H9 (cell line): ENCODE results near the gene RBM34. TPM values are rescaled to one million over a fixed set of nuclear protein-coding genes. Genes with fewer than 3 reads are reported as not detected.

Experiments
- DNase-seq: peaks from one replicate; pipeline ENCODE4 v3.0.0-alpha.2; 2017
- H2AFZ ChIP-seq: one replicate; pipeline ENCODE4 v1.6.1; 2013; ENCODE audit warnings: mild to moderate bottlenecking, low read length, control low read depth, moderate library complexity
- H2AK5ac ChIP-seq: 2 replicates; pipeline ENCODE4 v1.6.1; 2013; ENCODE audit warnings: low read length, control low read depth, mixed read lengths; ENCODE audit not compliant: insufficient read length
- H2BK120ac ChIP-seq: one replicate; pipeline ENCODE4 v1.6.1; 2013; ENCODE audit warnings: low read depth, mild to moderate bottlenecking, low read length, control low read depth, inconsistent platforms; ENCODE audit not compliant: poor library complexity, severe bottlenecking
- H2BK12ac ChIP-seq: 2 replicates; pipeline ENCODE4 v1.6.1; 2013; ENCODE audit warnings: low read length, control low read depth, mixed read lengths, low read depth; ENCODE audit not compliant: insufficient read length
- H2BK15ac ChIP-seq: 2 replicates; pipeline ENCODE4 v1.6.1; 2013; ENCODE audit warnings: low read depth, low read length, control low read depth
- H2BK20ac ChIP-seq: one replicate; pipeline ENCODE4 v1.6.1; 2013; ENCODE audit warnings: low read depth, mild to moderate bottlenecking, low read length, control low read depth, inconsistent platforms; ENCODE audit not compliant: poor library complexity, severe bottlenecking
- H2BK5ac ChIP-seq: 2 replicates; pipeline ENCODE4 v1.6.1; 2013; ENCODE audit warnings: low read length, control low read depth, mixed read lengths; ENCODE audit not compliant: insufficient read length
- H3K14ac ChIP-seq: 2 replicates; pipeline ENCODE4 v1.6.1; 2013; ENCODE audit warnings: low read length, control low read depth; ENCODE audit not compliant: insufficient read depth
- H3K18ac ChIP-seq: 2 replicates; pipeline ENCODE4 v1.6.1; 2013; ENCODE audit warnings: low read depth, mild to moderate bottlenecking, mixed read lengths, low read length, control low read depth; ENCODE audit not compliant: insufficient read length
- H3K23ac ChIP-seq: 2 replicates; pipeline ENCODE4 v1.6.1; 2013; ENCODE audit warnings: low read length, control low read depth, mixed read lengths, low read depth; ENCODE audit not compliant: insufficient read length
- H3K23me2 ChIP-seq: 2 replicates; pipeline ENCODE4 v1.6.1; 2013; ENCODE audit warnings: low read depth, mild to moderate bottlenecking, mixed read lengths, low read length, control low read depth; ENCODE audit not compliant: insufficient read length, poor library complexity, severe bottlenecking
- H3K27ac ChIP-seq: 2 replicates; pipeline ENCODE4 v1.5.1; 2013; ENCODE audit warnings: low read length, control low read depth, mixed read lengths, low read depth; ENCODE audit not compliant: insufficient read length
- H3K27me3 ChIP-seq: 2 replicates; pipeline ENCODE4 v1.6.1; 2013; ENCODE audit warnings: low read length, control low read depth, inconsistent platforms; ENCODE audit not compliant: insufficient read depth
- H3K4ac ChIP-seq: 2 replicates; pipeline ENCODE4 v1.6.1; 2013; ENCODE audit warnings: low read depth, mild to moderate bottlenecking, control low read depth, inconsistent platforms, low read length, moderate library complexity
- H3K4me1 ChIP-seq: 2 replicates; pipeline ENCODE4 v1.6.1; 2013; ENCODE audit warnings: low read length, control low read depth, inconsistent platforms; ENCODE audit not compliant: insufficient read depth
- H3K4me2 ChIP-seq: 2 replicates; pipeline ENCODE4 v1.6.1; 2013; ENCODE audit warnings: low read length, control low read depth, mixed read lengths; ENCODE audit not compliant: insufficient read length, insufficient read depth
- H3K56ac ChIP-seq: 2 replicates; pipeline ENCODE4 v1.6.1; 2013; ENCODE audit warnings: low read depth, mild to moderate bottlenecking, mixed read lengths, low read length, control low read depth; ENCODE audit not compliant: insufficient read length
- H3K79me1 ChIP-seq: 2 replicates; pipeline ENCODE4 v1.6.1; 2013; ENCODE audit warnings: low read depth, mild to moderate bottlenecking, moderate library complexity, low read length, control low read depth, inconsistent platforms; ENCODE audit not compliant: insufficient read depth, poor library complexity, severe bottlenecking
- H3K79me2 ChIP-seq: 2 replicates; pipeline ENCODE4 v1.6.1; 2013; ENCODE audit warnings: low read length, control low read depth, inconsistent platforms; ENCODE audit not compliant: insufficient read depth
- H3K9ac ChIP-seq: 2 replicates; pipeline ENCODE4 v1.6.1; 2013; ENCODE audit warnings: low read length, control low read depth, mixed read lengths; ENCODE audit not compliant: insufficient read length; ENCODE audit errors: extremely low read depth
- H3K9me3 ChIP-seq: one replicate; pipeline ENCODE4 v1.6.1; 2013; ENCODE audit warnings: low read depth, low read length, inconsistent platforms; ENCODE audit not compliant: control insufficient read depth
- H3T11ph ChIP-seq: one replicate; pipeline ENCODE4 v1.6.1; 2013; ENCODE audit warnings: mild to moderate bottlenecking, low read length, control low read depth, inconsistent platforms
- H4K20me1 ChIP-seq: one replicate; pipeline ENCODE4 v1.6.1; 2013; ENCODE audit not compliant: control insufficient read depth, insufficient read length, insufficient read depth
- H4K5ac ChIP-seq: 2 replicates; pipeline ENCODE4 v1.6.1; 2013; ENCODE audit warnings: low read depth, mild to moderate bottlenecking, mixed read lengths, low read length, control low read depth; ENCODE audit not compliant: insufficient read length
- H4K8ac ChIP-seq: replicated peaks from 2 replicates; pipeline ENCODE4 v1.6.1; 2013; ENCODE audit warnings: low read length, control low read depth, mixed read lengths, low read depth; ENCODE audit not compliant: insufficient read length
- H4K91ac ChIP-seq: 2 replicates; pipeline ENCODE4 v1.6.1; 2013; ENCODE audit warnings: low read depth, mild to moderate bottlenecking, moderate library complexity, mixed read lengths, low read length, control low read depth; ENCODE audit not compliant: insufficient read length
- H3K27ac Mint-ChIP-seq, 3 experiments: 2 replicates in 2 of 3; 3 replicates in 1 of 3; pipeline ENCODE4 v1.8.0; 2020 to 2021; ENCODE audit warnings: mixed read lengths in 3 of 3, mild to moderate bottlenecking in 1 of 3, moderate library complexity in 1 of 3
- H3K27me3 Mint-ChIP-seq: 2 replicates; pipeline ENCODE4 v1.8.0; 2021; ENCODE audit warnings: low read depth, mild to moderate bottlenecking, moderate library complexity, mixed read lengths
- H3K36me3 Mint-ChIP-seq, 3 experiments: 2 replicates in 2 of 3; 3 replicates in 1 of 3; pipeline ENCODE4 v1.8.0; 2020 to 2021; ENCODE audit warnings: low read depth in 3 of 3, mixed read lengths in 3 of 3; ENCODE audit not compliant: insufficient read depth in 1 of 3
- H3K4me1 Mint-ChIP-seq, 2 experiments: 2 replicates each; pipeline ENCODE4 v1.8.0; 2020; ENCODE audit warnings: mixed read lengths in 2 of 2
- H3K4me3 Mint-ChIP-seq, 2 experiments: 2 replicates in 1 of 2; 3 replicates in 1 of 2; pipeline ENCODE4 v1.8.0; 2020 to 2021; ENCODE audit warnings: mild to moderate bottlenecking in 2 of 2, mixed read lengths in 2 of 2, moderate library complexity in 1 of 2
- H3K9me3 Mint-ChIP-seq, 2 experiments: 2 replicates in 1 of 2; 3 replicates in 1 of 2; pipeline ENCODE4 v1.8.0; 2020; ENCODE audit warnings: mild to moderate bottlenecking in 2 of 2, mixed read lengths in 2 of 2, moderate library complexity in 1 of 2
- CTCF ChIP-seq: fragments of 200-600 bp; sonication (generic); conservative IDR thresholded peaks from 3 replicates; pipeline ENCODE4 v1.8.0; 2021; ENCODE audit warnings: antibody characterized with exemption, mild to moderate bottlenecking
- WGBS: extraction: QIAGEN DNeasy Blood & Tissue Kit; methylation state at CpG from one replicate; pipeline ENCODE4 v1.1.7; 2013; ENCODE audit warnings: missing lambda C conversion rate, low lambda C conversion rate, mixed read lengths; ENCODE audit not compliant: insufficient read length; ENCODE audit errors: extremely low coverage; 5-methylcytosine and 5-hydroxymethylcytosine counted together
- total RNA-seq: library from RNA; stranded (reverse); gene quantifications from 2 replicates; pipeline ENCODE4 v1.2.1, GENCODE V29; 2021

Gene RBM34
- total RNA-seq, 1 experiment from 2014 or later, result 121 TPM

GRCh38 chr1:235127732-235128455 is 33.2 kb downstream of the RBM34 start:
- Histone ChIP-seq H3K14ac (peak overlapping the region; percentile 84), H4K5ac (peak overlapping the region; percentile 56), H3K79me2 (peaks cover 44% of the 10 kb centered on the region), H2AFZ (no peak overlapping the region), H3K4me2 (peak overlapping the region; percentile 77), H2BK12ac (no peak overlapping the region), H2BK15ac (no peak overlapping the region), H2BK5ac (no peak overlapping the region), H3K18ac (peak overlapping the region; percentile 91), H3K23ac (no peak overlapping the region), H4K91ac (no peak overlapping the region), H3K9ac (peak overlapping the region; percentile 96), H3T11ph (no peak overlapping the region), H3K56ac (no peak overlapping the region), H4K20me1 (no peaks in the 10 kb centered on the region), H3K79me1 (no peaks in the 10 kb centered on the region), H4K8ac (no peak overlapping the region), H3K23me2 (peaks cover 4% of the 10 kb centered on the region), H3K27me3 (no peaks in the 10 kb centered on the region), H3K9me3 (no peaks in the 10 kb centered on the region), H3K4ac (peak overlapping the region; percentile 70), H2BK20ac (no peak overlapping the region), H2BK120ac (no peak overlapping the region), H2AK5ac (no peak overlapping the region), H3K4me1 (no peaks in the 10 kb centered on the region), H3K27ac (no peak overlapping the region)
- Mint-ChIP-seq H3K27me3 (no peaks in the 10 kb centered on the region), H3K4me1 (peaks cover 20 to 27% of the 10 kb centered on the region in 2 experiments), H3K36me3 (peaks cover 33 to 63% (median 55%) of the 10 kb centered on the region in 3 experiments), H3K9me3 (0 out of 5 replicates have a peak, but pooled peaks cover 0 to 3% of the 10 kb centered on the region in 2 experiments), H3K27ac (peak overlapping the region; percentile 95 to 99 (median 99)), H3K4me3 (peak overlapping the region; percentile 97 to 99)
- no peak for DNase-seq
- TF ChIP-seq CTCF, result no peak
- no CpG with 5 or more reads among the region's 35 CpGs for WGBS
